ENCODE results near the gene PTGES2.

DNA sequence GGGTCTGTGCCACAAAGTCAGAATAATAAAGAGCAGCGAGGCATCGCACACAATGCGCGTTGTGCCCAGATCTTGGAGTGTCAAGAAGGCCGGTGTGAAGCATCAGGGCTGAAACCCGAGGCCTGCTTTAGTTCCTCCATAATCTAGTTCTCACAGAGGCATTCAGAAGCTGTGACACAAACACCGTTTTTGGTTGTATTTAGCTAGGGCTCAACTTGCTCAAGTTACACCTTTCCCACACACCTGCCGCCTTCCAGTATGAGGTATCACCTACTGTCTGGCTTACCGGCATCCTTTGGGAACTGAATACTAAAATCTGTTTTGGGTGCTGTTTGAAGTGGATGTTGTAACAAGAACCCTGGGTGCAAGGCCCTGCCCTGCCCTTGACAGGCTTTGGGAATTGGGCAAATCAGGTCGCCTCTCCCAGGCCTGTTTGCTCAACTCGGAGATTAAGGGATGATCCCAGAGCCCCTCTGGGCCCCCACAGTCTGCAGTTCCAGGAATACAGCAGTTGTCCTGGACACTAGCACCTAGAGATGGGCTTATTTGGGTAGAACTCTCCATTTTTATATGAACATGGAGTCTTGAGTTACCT is 32.5 kb downstream of the PTGES2 start:
- TF ChIP-seq, protein P1, sequence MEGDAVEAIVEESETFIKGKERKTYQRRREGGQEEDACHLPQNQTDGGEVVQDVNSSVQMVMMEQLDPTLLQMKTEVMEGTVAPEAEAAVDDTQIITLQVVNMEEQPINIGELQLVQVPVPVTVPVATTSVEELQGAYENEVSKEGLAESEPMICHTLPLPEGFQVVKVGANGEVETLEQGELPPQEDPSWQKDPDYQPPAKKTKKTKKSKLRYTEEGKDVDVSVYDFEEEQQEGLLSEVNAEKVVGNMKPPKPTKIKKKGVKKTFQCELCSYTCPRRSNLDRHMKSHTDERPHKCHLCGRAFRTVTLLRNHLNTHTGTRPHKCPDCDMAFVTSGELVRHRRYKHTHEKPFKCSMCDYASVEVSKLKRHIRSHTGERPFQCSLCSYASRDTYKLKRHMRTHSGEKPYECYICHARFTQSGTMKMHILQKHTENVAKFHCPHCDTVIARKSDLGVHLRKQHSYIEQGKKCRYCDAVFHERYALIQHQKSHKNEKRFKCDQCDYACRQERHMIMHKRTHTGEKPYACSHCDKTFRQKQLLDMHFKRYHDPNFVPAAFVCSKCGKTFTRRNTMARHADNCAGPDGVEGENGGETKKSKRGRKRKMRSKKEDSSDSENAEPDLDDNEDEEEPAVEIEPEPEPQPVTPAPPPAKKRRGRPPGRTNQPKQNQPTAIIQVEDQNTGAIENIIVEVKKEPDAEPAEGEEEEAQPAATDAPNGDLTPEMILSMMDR (IDR thresholded peaks at IDR 0.05), result no peak
- TF ChIP-seq POLR2AphosphoS5 (IDR thresholded peaks at IDR 0.05; ENCODE audit: low read depth, low read length), result no peak
